Endometrial microvascular endothelial cells (primary cell): ENCODE data around the gene RPL7A. TPM values are rescaled to one million over a fixed set of nuclear protein-coding genes. Genes with fewer than 3 reads are reported as not detected.

Experiments used
- in situ Hi-C: cut with HindIII; loops from 2 replicates; pipeline ENCODE4 v1.10.0; 2017; ENCODE audit warnings: low sequenced_read_pairs, low pct_unique_long_range_greater_than_20kb; ENCODE audit errors: inconsistent ontology term
- total RNA-seq: library from RNA; depleted of rRNA; stranded (reverse); fragments of >200 nt; gene quantifications from one replicate; pipeline ENCODE4 v1.2.3, GENCODE V29; 2015; ENCODE audit errors: inconsistent ontology term

Gene RPL7A
- total RNA-seq, 1 donor from 2014 or later = 2,760 TPM

- in situ Hi-C loops = no loop called here
Measured at GRCh38 chr9:133400292-133400691, 52.3 kb downstream of the RPL7A start.

Other genes with a start within 250 kb of the RPL7A start
- gene RALGDS, start 227.0 kb upstream of the RPL7A start, total RNA-seq = 17.6 TPM
- gene GBGT1, start 184.3 kb upstream of the RPL7A start, total RNA-seq = 0.37 TPM
- gene OBP2B, start 139.0 kb upstream of the RPL7A start, total RNA-seq = not detected
- not detected for gene ABO, start 73.0 kb upstream of the RPL7A start, total RNA-seq
- gene SURF6, start 12.0 kb upstream of the RPL7A start, total RNA-seq = 24.1 TPM
- gene MED22, start 87 bp upstream of the RPL7A start, total RNA-seq = 20.3 TPM
- 14.4 TPM for gene SURF1, start 8.3 kb downstream of the RPL7A start, total RNA-seq
- gene SURF2, start 8.3 kb downstream of the RPL7A start, total RNA-seq = 15.1 TPM
- gene SURF4, start 27.8 kb downstream of the RPL7A start, total RNA-seq = 299 TPM
- gene STKLD1, start 28.1 kb downstream of the RPL7A start, total RNA-seq = 0.19 TPM
- 18.7 TPM for gene REXO4, start 69.8 kb downstream of the RPL7A start, total RNA-seq
- gene ADAMTS13, start 74.1 kb downstream of the RPL7A start, total RNA-seq = 1.8 TPM
- 2.8 TPM for gene CACFD1, start 111.8 kb downstream of the RPL7A start, total RNA-seq
- gene SLC2A6, start 130.9 kb downstream of the RPL7A start, total RNA-seq = 45.3 TPM
- not detected for gene MYMK, start 176.7 kb downstream of the RPL7A start, total RNA-seq
- gene ADAMTSL2, start 186.5 kb downstream of the RPL7A start, total RNA-seq = not detected